Ovary (tissue), 3 donors: Measurements from ENCODE around the gene FBXL13.

Source experiments
- CTCF ChIP-seq, 3 donors: fragments of 450-650 bp in 2 of 3; fragments of 200-600 bp in 1 of 3; IDR thresholded peaks; one replicate each; pipeline versions ENCODE4 v1.5.1 to v1.8.0; 2016 to 2022; ENCODE audit warnings: antibody characterized with exemption in 3 of 3, mild to moderate bottlenecking in 1 of 3
- POLR2A ChIP-seq: fragments of 450-650 bp; IDR thresholded peaks from one replicate; pipeline ENCODE4 v1.6.1; 2017; ENCODE audit warnings: antibody characterized with exemption, mild to moderate bottlenecking, moderate library complexity
- donor health status: DM: no; HTN: no; CAD: no.

GRCh38 chr7:102869195-102869594 is 205.4 kb downstream of the FBXL13 start:
- no peak for TF ChIP-seq CTCF (IDR thresholded peaks at IDR 0.05)
- no peak for TF ChIP-seq POLR2A
